AG04450 (cell line): ENCODE data around the gene CLCN3. TPM values are rescaled to one million over a fixed set of nuclear protein-coding genes. Genes with fewer than 3 reads are reported as not detected.

Experiments
- CTCF ChIA-PET: fragments of 300-600, 350-600 bp; formaldehyde crosslinking; extraction: SDS; loops from one replicate; lab custom pipeline; 2022; ENCODE audit warnings: antibody characterized with exemption, inconsistent platforms; lab: Charles Lee
- POLR2A ChIA-PET: fragments of 350-600 bp; formaldehyde crosslinking; extraction: SDS; loops from one replicate; lab custom pipeline; 2021; ENCODE audit warnings: antibody characterized with exemption, inconsistent platforms; lab: Yijun Ruan, JAX
- DNase-seq: peaks from one replicate; pipeline ENCODE4 v3.0.0-alpha.2; 2011; ENCODE audit warnings: low read depth, low spot score
- H3K27ac ChIP-seq: one replicate; pipeline ENCODE4 v1.5.1; 2012; ENCODE audit warnings: low read depth, low read length, control low read depth
- H3K27me3 ChIP-seq: one replicate; pipeline ENCODE4 v1.6.0; 2012; ENCODE audit warnings: low read length; ENCODE audit not compliant: control insufficient read depth, insufficient read depth
- H3K4me3 ChIP-seq: 2 replicates; pipeline ENCODE4 v1.5.1; 2011; ENCODE audit warnings: mild to moderate bottlenecking, low read depth, low read length, control low read depth
- H3K9me3 ChIP-seq: 2 replicates; pipeline ENCODE4 v1.5.1; 2012; ENCODE audit warnings: low read length; ENCODE audit not compliant: control insufficient read depth, insufficient read depth
- polyA plus RNA-seq: library from polyadenylated mRNA; depleted of rRNA; stranded (reverse); fragments of >200 nt; gene quantifications from 2 replicates; pipeline ENCODE4 v1.2.3, GENCODE V29; 2011
- TF ChIP-seq, protein P1 (sequence below): IDR thresholded peaks from 2 replicates; pipeline ENCODE4 v1.5.1; 2011; ENCODE audit warnings: low read depth, low read length, control low read depth, inconsistent platforms

CLCN3 gene
- polyA plus RNA-seq, 1 experiment, result 36.5 TPM

- TF ChIP-seq, protein P1, sequence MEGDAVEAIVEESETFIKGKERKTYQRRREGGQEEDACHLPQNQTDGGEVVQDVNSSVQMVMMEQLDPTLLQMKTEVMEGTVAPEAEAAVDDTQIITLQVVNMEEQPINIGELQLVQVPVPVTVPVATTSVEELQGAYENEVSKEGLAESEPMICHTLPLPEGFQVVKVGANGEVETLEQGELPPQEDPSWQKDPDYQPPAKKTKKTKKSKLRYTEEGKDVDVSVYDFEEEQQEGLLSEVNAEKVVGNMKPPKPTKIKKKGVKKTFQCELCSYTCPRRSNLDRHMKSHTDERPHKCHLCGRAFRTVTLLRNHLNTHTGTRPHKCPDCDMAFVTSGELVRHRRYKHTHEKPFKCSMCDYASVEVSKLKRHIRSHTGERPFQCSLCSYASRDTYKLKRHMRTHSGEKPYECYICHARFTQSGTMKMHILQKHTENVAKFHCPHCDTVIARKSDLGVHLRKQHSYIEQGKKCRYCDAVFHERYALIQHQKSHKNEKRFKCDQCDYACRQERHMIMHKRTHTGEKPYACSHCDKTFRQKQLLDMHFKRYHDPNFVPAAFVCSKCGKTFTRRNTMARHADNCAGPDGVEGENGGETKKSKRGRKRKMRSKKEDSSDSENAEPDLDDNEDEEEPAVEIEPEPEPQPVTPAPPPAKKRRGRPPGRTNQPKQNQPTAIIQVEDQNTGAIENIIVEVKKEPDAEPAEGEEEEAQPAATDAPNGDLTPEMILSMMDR, result no peak
- ChIA-PET CTCF (no interaction called here), POLR2A (no interaction called here)
- Histone ChIP-seq H3K27me3 (no peaks in the 10 kb centered on the region), H3K9me3 (peaks cover 3% of the 10 kb centered on the region), H3K27ac (no peak overlapping the region), H3K4me3 (no peak overlapping the region)
- no peak for DNase-seq
Measured at GRCh38 chr4:169698331-169698730, 78.0 kb downstream of the CLCN3 start.

- Histone ChIP-seq H3K4me3 (no peak overlapping the region), H3K27me3 (no peaks in the 10 kb centered on the region), H3K27ac (no peak overlapping the region), H3K9me3 (no peaks in the 10 kb centered on the region)
- CTCF ChIA-PET, result no interaction called here
- TF ChIP-seq, protein P1, result no peak
- POLR2A ChIA-PET, result no interaction called here
- no peak for DNase-seq
Measured at GRCh38 chr4:169707958-169708643, 87.7 kb downstream of the CLCN3 start.

GRCh38 chr4:169715826-169716225 is 95.4 kb downstream of the CLCN3 start:
- ChIA-PET POLR2A (no interaction called here), CTCF (no interaction called here)
- H3K9me3 ChIP-seq, result no peaks in the 10 kb centered on the region
- no peaks in the 10 kb centered on the region for H3K27me3 ChIP-seq
- TF ChIP-seq, protein P1, result no peak
- H3K27ac ChIP-seq, result no peak overlapping the region
- H3K4me3 ChIP-seq, result no peak overlapping the region
- no peak for DNase-seq

- no peaks in the 10 kb centered on the region for H3K27me3 ChIP-seq
- no peak overlapping the region for H3K27ac ChIP-seq
- H3K9me3 ChIP-seq, result no peaks in the 10 kb centered on the region
- ChIA-PET CTCF (no interaction called here), POLR2A (no interaction called here)
- H3K4me3 ChIP-seq, result no peak overlapping the region
- DNase-seq, result no peak
- TF ChIP-seq, protein P1, result no peak
Measured at GRCh38 chr4:169716677-169717076, 96.3 kb downstream of the CLCN3 start.

DNA sequence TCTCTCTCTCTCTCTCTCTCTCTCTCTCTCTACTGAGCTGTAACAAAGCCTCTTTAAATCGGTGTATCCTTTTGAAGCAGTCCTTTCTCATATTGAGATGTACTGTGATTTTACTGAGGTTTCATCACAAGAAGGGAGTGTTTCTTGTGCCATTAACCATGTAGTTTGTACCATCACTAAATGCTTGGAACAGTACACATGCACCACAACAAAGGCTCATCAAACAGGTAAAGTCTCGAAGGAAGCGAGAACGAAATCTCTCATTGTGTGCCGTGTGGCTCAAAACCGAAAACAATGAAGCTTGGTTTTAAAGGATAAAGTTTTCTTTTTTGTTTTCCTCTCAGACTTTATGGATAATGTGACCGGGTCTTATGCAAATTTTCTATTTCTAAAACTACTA is 100.2 kb downstream of the CLCN3 start:
- ChIA-PET CTCF (interaction anchor here (0.6 to 1.6 kb wide), 2 partner anchors 107 to 141 kb away, joined by 3 to 7 read pairs; no protein-coding TSS in a partner anchor), POLR2A (no interaction called here)
- DNase-seq, result no peak
- no peak overlapping the region for H3K4me3 ChIP-seq
- H3K9me3 ChIP-seq, result no peaks in the 10 kb centered on the region
- no peaks in the 10 kb centered on the region for H3K27me3 ChIP-seq
- no peak overlapping the region for H3K27ac ChIP-seq
- TF ChIP-seq, protein P1, result no peak
